ENCODE measurements around the gene MYO3B.

- TF ChIP-seq CTCF (conservative IDR thresholded peaks at IDR 0.05) (no peak), ZFX (IDR thresholded peaks at IDR 0.05) (no peak)
Measured at GRCh38 chr2:170500104-170500503, 322.2 kb downstream of the MYO3B start.
